Keratinocyte (primary cell): Measurements from ENCODE around the gene GRM5. TPM values are rescaled to one million over a fixed set of nuclear protein-coding genes. Genes with fewer than 3 reads are reported as not detected.

Source experiments
- DNase-seq: peaks from one replicate; pipeline ENCODE4 v3.0.0-alpha.2; 2011; ENCODE audit warnings: low read depth, missing footprints, low spot score
- FAIRE-seq: peaks from 2 replicates; lab custom pipeline; 2011; peaks lifted over from hg19 to GRCh38; lab: Jason Lieb, UNC
- H2AFZ ChIP-seq: 2 replicates; pipeline ENCODE4 v1.6.0; 2012; ENCODE audit warnings: low read length, control low read depth, inconsistent platforms; ENCODE audit not compliant: control insufficient read depth
- H3K27ac ChIP-seq: 2 replicates; pipeline ENCODE4 v1.5.1; 2011; ENCODE audit warnings: low read length; ENCODE audit not compliant: control insufficient read depth, insufficient read depth
- H3K27me3 ChIP-seq: 3 replicates; pipeline ENCODE4 v1.6.0; 2011; ENCODE audit warnings: low read length; ENCODE audit not compliant: control insufficient read depth, insufficient read depth; ENCODE audit errors: extremely low read depth
- H3K36me3 ChIP-seq, 2 experiments: 2 replicates in 1 of 2; 3 replicates in 1 of 2; pipeline ENCODE4 v1.5.1; 2011; ENCODE audit warnings: low read length in 2 of 2, mild to moderate bottlenecking in 1 of 2; ENCODE audit not compliant: control insufficient read depth in 2 of 2, insufficient read depth in 2 of 2; ENCODE audit errors: extremely low read depth in 1 of 2
- H3K4me1 ChIP-seq: 3 replicates; pipeline ENCODE4 v1.5.1; 2011; ENCODE audit warnings: low read length; ENCODE audit not compliant: control insufficient read depth, insufficient read depth; ENCODE audit errors: extremely low read depth
- H3K4me2 ChIP-seq: 3 replicates; pipeline ENCODE4 v1.6.0; 2011; ENCODE audit warnings: low read depth, low read length; ENCODE audit not compliant: control insufficient read depth, insufficient read depth; ENCODE audit errors: extremely low read depth
- H3K4me3 ChIP-seq, 3 experiments: fragments of 200-600 bp in 1 of 3; sonication (generic) in 1 of 3; 2 replicates in 2 of 3; 3 replicates in 1 of 3; pipeline ENCODE4 v1.5.1; 2011 to 2016; ENCODE audit warnings: low read length in 3 of 3, mild to moderate bottlenecking in 3 of 3, control low read depth in 2 of 3, inconsistent platforms in 1 of 3, low read depth in 1 of 3, mixed read lengths in 1 of 3, mixed run types in 1 of 3, moderate library complexity in 1 of 3; ENCODE audit not compliant: control insufficient read depth in 2 of 3, insufficient read depth in 2 of 3; ENCODE audit errors: extremely low read depth in 1 of 3
- H3K79me2 ChIP-seq: 2 replicates; pipeline ENCODE4 v1.6.0; 2012; ENCODE audit warnings: low read length; ENCODE audit not compliant: control insufficient read depth, insufficient read depth
- H3K9ac ChIP-seq: 3 replicates; pipeline ENCODE4 v1.6.0; 2011; ENCODE audit warnings: low read length; ENCODE audit not compliant: control insufficient read depth, insufficient read depth; ENCODE audit errors: extremely low read depth
- H3K9me1 ChIP-seq: 3 replicates; pipeline ENCODE4 v1.6.0; 2011; ENCODE audit warnings: low read length; ENCODE audit not compliant: control insufficient read depth, insufficient read depth; ENCODE audit errors: extremely low read depth
- H3K9me3 ChIP-seq: 2 replicates; pipeline ENCODE4 v1.5.1; 2012; ENCODE audit warnings: low read depth, low read length; ENCODE audit not compliant: control insufficient read depth
- H4K20me1 ChIP-seq: 3 replicates; pipeline ENCODE4 v1.6.0; 2011; ENCODE audit warnings: low read length; ENCODE audit not compliant: control insufficient read depth, insufficient read depth; ENCODE audit errors: extremely low read depth
- CTCF ChIP-seq, 3 experiments: IDR thresholded peaks in 1 of 3; conservative IDR thresholded peaks in 1 of 3; optimal IDR thresholded peaks in 1 of 3; 2 replicates in 2 of 3; 3 replicates in 1 of 3; pipeline versions ENCODE3 to v1.5.1; 2011; ENCODE audit warnings: low read length in 3 of 3, mild to moderate bottlenecking in 3 of 3, moderate library complexity in 2 of 3, control low read depth in 1 of 3, inconsistent platforms in 1 of 3; ENCODE audit not compliant: insufficient read depth in 2 of 3; ENCODE audit errors: extremely low read depth in 1 of 3
- EZH2 ChIP-seq: IDR thresholded peaks from one replicate; pipeline ENCODE4 v1.6.1; 2012; ENCODE audit warnings: inconsistent platforms, mild to moderate bottlenecking, low read length, moderate library complexity
- dilution Hi-C: fragments of 300-500 bp; cut with MboI; formaldehyde crosslinking; loops from one replicate; pipeline ENCODE4 v1.7.0; 2020; ENCODE audit warnings: low sequenced_read_pairs; ENCODE audit not compliant: extremely low pct_ligation_motif_present
- polyA plus RNA-seq, 5 experiments: library from polyadenylated mRNA; depleted of rRNA in 3 of 5; stranded (reverse) in 3 of 5; stranded (forward) in 1 of 5; unstranded in 1 of 5; fragments of >200 nt; gene quantifications; 1 replicate in 1 of 5; 2 replicates in 3 of 5; 3 replicates in 1 of 5; pipeline versions ENCODE4 v1.2.1 to v1.2.3, GENCODE V29; 2011 to 2012; ENCODE audit warnings: missing spikeins in 2 of 5, low read depth in 1 of 5, low replicate concordance in 1 of 5
- small RNA-seq, 3 experiments: library from RNA; depleted of rRNA; stranded (forward); fragments of <200 nt; gene quantifications; one replicate each; pipeline ENCODE3, GENCODE V24; 2012; ENCODE audit warnings: low read depth in 3 of 3, low replicate concordance in 1 of 3; ENCODE audit not compliant: insufficient read length in 3 of 3

The GRM5 gene
- polyA plus RNA-seq, 1 donor (not counting 4 experiments of a cell fraction or from before 2014, with no cell fraction given), result not detected

GRCh38 chr11:88455974-88456373 lies 609.8 kb downstream of the GRM5 start:
- Histone ChIP-seq H3K79me2 (no peaks in the 10 kb centered on the region), H4K20me1 (no peaks in the 10 kb centered on the region), H3K4me3 (no peak overlapping the region), H3K27ac (no peak overlapping the region), H3K4me1 (peaks cover 3% of the 10 kb centered on the region), H3K9me3 (no peaks in the 10 kb centered on the region), H3K36me3 (no peaks in the 10 kb centered on the region), H3K9me1 (no peaks in the 10 kb centered on the region), H2AFZ (no peak overlapping the region), H3K9ac (no peak overlapping the region), H3K27me3 (no peaks in the 10 kb centered on the region), H3K4me2 (no peak overlapping the region)
- FAIRE-seq (no peak), DNase-seq (no peak)
- dilution Hi-C loops, result no loop called here
- TF ChIP-seq CTCF (optimal IDR thresholded peaks at IDR 0.05 in 1 of 3, IDR thresholded peaks at IDR 0.05 in 1 of 3, conservative IDR thresholded peaks at IDR 0.05 in 1 of 3; ENCODE audit: extremely low read depth in 1 of 3, insufficient read depth in 2 of 3, low read length in 3 of 3) (no peak), EZH2 (no peak)

- dilution Hi-C loops, result no loop called here
- Histone ChIP-seq H3K4me1 (peaks cover 3% of the 10 kb centered on the region), H3K4me3 (no peak overlapping the region), H3K27me3 (no peaks in the 10 kb centered on the region), H3K9me1 (no peaks in the 10 kb centered on the region), H4K20me1 (no peaks in the 10 kb centered on the region), H3K4me2 (no peak overlapping the region), H3K27ac (peak overlapping the region; percentile 27), H3K36me3 (no peaks in the 10 kb centered on the region), H3K9ac (no peak overlapping the region), H3K9me3 (no peaks in the 10 kb centered on the region), H2AFZ (no peak overlapping the region), H3K79me2 (no peaks in the 10 kb centered on the region)
- DNase-seq (peak; percentile 26), FAIRE-seq (peak; percentile 73)
- no peak for TF ChIP-seq EZH2
- TF ChIP-seq CTCF (optimal IDR thresholded peaks at IDR 0.05 in 1 of 3, IDR thresholded peaks at IDR 0.05 in 1 of 3, conservative IDR thresholded peaks at IDR 0.05 in 1 of 3; ENCODE audit: extremely low read depth in 1 of 3, insufficient read depth in 2 of 3, low read length in 3 of 3), result no peak
Observed at GRCh38 chr11:88454881-88455280, 610.9 kb downstream of the GRM5 start.

Small RNA genes within 50 kb of the gene (small RNA-seq; reads per million reads assigned to genes)
- gene RNU6-16P, result 0 to 0.50 (median 0) reads per million in 3 experiments

Other genes starting within 250 kb of the GRM5 start
- gene TYR, start 111.9 kb upstream of the GRM5 start, polyA plus RNA-seq, result 0.03 TPM in 1 of 3 replicates, not detected in the others